NCI-H2081 (cell line): Measurements from ENCODE around the gene LILRA2.
"Not testable (repeated sequence)": the region's sequence is repeated elsewhere in the genome, so short reads cannot be mapped to it uniquely, and the experiment has no call there.

Experiments used
- DNase-seq, 2 experiments: peaks; one replicate each; lab custom pipeline; 2025; lab: John Stamatoyannopoulos, UW

LILRA2 gene

DNA sequence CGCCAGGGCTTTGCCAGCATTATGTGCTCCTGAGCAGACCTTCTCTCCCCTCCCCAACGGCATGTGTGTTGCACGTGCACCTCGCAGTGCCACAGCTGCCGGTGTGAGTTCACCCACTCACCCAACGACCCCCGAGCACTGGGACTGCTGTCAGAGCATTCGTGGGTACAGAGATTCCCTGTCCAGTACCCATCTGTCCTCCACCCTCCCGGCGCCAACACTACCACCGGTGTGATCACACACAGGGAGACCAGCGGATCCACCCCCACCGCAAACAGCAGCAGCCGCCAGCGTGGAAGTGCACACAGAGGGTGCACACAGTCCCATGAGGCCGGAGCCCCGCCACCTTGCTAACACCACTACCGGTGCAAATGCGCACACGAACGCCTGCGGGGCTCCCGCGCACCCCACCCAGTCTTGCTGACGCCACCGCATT is 35.8 kb downstream of the LILRA2 start:
- no peak for DNase-seq

DNA sequence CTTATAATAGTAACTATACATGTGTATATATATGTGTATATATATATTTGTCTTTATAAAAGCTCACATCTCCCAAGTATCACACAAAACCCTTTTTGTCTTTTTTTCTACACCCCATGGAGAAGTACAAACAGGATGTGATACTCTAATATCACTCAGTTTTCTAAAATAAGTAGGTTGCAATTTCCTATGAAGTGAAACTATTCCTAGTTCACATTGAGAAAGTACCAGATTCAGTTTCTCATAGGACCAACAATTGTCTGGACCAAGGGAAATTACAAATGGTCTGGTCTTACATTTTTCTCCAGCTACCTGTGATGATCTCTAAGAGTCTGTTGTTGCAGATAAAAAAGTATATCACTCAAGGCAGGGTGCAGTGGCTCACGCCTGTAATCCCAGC is 38.8 kb downstream of the LILRA2 start:
- DNase-seq = no peak

DNA sequence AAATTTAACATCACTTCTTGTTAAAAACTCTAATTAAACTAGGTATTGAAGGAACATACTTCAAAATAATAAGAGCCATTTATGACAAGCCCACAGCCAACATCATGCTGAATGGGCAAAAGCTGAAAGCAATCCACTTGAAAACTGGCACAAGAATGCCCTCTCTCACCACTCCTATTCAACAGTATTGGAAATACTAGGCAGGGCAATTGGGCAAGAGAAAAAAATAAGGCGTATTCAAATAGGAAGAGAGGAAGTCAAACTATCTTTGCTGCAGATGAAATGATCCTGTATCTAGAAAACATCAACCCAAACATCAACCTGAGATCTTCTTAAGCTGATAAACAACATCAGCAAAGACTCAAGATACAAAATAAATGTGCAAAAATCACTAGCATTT is 41.1 kb downstream of the LILRA2 start:
- DNase-seq = no peak

DNA sequence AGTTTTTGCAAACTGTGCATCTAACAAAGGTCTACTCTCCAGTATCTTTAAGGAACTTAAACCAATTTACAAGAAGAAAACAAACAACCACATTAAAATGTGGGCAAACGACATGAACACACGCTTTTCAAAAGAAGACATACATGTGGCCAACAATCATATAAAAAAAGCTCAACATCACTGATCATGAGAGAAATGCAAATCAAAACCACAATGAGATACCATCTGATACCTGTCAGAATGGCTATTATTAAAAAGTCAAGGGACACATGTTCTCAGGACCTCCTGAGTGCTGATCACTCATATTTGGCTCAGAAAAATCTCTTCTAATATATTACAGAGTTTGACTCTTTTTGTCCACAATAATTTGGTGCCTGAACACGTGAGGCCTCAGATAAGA is 42.5 kb downstream of the LILRA2 start:
- no peak for DNase-seq

DNA sequence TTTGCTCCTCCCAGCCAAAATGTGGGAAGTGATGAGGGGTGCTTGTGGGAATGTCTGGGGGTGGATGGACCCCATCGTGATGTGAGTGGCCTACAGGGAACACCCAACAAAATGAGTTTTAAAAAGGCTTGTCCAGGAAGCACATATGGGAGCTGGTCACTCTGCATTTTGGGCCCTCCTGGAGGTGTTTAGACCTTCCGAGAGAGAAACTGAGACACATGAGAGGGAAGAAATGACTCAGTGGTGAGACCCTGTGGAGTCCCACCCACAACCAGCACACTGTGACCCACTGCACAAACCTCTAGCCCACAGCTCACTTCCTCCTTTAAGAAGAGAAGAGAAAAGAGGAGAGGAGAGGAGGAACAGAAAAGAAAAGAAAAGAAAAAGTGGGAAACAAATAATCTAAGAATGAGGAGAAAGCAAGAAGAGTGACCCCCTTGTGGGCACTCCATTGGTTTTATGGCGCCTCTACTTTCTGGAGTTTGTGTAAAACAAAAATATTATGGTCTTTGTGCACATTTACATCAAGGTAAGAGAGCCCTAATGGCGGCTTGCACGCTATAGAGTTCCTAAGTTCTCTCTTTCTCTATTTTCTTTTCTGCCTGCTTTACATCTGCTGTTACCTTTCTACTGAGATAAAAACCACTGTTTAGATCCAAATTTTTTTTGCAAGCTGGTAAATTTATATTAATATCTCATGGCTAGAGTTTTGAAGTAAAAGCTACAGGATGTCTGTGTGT is 43.4 kb downstream of the LILRA2 start:
- no peak for DNase-seq

DNA sequence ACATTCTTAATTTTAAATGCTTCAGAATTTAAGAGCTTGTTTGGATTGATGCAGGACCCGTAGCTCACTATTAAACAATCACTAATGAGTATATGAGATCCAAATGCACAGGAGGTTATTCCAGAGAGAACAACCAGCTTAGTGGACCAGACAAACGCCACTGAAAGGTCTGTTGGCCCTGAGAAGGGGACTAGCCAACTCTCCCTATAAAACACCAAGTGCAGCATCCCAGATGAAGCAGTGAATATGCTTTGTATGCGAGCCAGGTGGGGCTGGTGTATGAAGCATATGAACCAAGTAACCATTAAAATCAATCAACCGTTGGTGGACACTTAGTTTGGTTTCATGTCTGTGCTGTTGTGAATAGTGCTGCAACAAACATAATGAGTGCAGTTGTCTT is 46.9 kb downstream of the LILRA2 start:
- DNase-seq = no peak

DNA sequence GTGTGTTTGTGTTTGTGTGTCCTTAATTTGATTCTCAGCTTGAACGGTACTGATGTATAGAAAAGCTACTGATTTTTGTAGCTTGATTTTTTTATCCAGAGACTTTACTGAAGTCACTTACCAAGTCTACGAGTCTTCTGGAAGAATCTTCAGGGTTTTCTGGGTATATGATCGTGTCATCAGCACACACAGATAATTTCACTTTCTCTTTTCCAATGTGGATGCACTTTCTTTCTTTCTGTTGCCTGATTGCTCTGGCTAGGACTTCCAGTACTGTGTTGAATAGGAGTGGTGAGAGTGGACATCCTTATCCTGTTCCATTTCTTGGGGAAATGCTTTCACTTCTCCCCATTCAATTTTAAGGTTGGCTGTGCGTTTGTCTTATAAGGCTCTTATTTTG is 48.8 kb downstream of the LILRA2 start:
- DNase-seq = no peak

DNA sequence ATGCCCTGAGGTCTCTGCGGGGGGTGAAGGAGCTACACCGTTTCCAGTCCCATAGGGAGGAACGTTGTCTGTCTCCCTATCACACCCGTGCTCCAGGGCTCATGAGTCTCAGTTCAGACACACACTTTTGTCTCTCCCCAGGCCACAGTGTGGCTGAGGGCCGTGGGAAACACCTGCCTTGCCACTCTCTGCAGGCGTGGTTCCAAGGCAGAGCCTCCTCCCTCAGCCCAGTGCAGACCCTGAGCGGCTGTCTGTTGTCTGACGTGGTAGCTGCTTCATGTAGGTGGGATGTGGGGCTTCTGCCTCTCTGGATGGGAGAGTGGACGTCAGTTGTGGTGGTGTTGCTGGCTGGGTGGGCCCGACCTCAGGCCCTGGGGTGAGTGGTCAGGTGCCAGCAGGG is 50.6 kb downstream of the LILRA2 start:
- not testable (repeated sequence) for DNase-seq

DNA sequence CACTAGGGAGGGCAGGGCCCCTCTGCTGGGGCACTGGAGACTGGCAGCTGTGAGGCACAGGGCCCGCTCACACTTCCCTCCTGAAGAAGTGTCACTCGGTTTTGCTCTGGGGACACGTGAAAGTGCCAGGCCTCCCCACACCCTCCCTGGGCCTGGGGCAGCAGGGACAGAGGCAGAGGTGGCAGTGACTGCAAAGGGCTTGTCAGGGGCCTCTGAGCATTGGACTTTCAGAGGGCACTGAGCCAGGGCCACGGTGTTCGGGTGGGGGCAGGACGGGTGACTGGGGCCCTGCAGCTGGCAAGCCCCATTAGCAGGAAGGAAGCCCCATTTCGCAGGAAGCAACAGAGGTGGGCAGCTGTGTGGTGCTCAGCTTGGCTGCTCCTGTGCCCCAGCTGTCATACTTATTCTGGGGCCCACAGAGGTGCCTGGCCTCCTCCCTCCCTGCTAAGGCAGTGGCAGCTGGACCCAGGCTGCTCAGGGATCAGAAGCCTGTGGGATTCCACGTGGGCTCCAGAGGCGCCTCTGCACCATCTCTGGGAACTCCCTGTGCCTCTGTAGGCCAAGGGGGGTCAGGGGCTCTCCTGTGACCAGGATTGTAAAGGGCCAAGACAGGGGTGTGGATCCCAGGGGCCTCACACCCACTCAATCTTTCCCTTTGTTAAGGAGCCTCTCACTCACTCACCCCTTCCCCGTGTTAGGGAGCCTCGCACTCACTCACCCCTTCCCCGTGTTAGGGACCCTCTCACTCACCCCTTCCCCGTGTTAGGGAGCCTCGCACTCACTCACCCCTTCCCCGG is 51.5 kb downstream of the LILRA2 start:
- not testable (repeated sequence) for DNase-seq

DNA sequence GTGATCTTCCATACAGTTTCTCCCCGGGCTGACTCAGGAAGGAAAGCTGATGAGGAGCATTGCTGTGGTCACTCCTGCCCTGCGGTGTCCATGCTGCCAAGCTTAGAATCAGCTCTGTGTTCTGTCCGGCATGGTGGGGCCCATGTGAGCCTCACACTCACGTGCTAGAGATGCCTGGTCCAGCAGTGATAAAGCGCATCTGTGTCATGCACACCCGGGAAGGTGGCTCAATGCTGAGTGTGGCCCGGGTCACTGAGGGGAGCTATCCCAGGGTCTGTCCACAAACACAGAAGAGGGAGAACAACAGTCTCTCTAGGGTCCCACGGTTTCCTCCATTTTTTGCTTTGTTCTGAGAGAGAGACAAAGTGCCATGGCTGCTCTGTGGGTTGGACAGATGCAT is 53.2 kb downstream of the LILRA2 start:
- no peak for DNase-seq

DNA sequence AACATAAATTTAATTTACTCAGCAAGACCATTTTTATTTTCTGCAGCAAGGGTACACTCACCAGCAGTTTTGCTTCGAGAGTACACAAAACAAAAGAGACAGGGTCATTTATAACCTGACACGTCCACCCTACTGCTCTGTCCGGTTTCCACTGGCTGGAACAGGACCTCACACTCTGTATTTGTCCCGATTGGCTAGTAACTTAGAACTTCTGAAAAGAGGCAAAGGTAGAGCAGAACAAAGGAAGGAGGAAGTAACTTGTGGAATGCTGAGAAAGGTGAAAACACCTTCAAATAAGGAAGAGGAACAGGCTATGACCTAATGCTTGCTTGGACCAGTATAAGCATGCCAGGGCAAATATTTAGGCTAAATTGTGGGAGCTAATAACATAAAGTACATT is 54.3 kb downstream of the LILRA2 start:
- not testable (repeated sequence) for DNase-seq

DNA sequence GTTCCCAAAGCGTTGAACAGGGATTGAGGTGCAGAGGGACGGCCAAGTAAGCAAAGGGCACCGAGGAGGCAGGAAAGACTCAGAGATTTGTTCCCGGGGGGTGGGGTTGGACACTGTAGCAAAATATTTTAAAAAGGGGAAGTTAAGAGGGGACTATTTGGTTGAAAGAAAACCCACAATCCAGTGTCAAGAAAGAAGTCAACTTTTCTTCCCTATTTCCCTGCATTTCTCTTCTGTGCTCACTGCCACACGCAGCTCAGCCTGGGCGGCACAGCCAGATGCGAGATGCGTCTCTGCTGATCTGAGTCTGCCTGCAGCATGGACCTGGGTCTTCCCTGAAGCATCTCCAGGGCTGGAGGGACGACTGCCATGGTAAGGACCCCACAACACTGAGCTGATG is 56.7 kb downstream of the LILRA2 start, which contains the start of gene LILRB1:
LILRB1 (plus strand) TSS at position 223 of the 400 bp plus-strand sequence. CDS start 590 bp downstream, outside the sequence.
- not testable (repeated sequence) for DNase-seq

DNA sequence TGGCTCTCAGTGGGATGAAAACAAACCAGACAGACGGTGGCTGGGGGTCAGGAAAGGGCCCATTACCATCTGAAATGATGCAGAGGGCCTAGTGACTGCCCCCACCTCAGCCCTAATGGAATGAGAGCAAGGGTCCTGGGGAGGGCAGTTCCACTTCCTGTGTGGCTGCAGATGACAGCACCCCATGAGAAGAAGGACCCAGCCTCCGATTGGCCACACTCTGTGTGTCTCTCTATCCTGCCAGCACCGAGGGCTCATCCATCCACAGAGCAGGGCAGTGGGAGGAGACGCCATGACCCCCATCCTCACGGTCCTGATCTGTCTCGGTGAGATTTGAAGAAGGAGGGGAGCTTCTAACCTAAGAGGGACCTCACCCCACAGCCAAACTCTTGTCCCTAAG is 57.2 kb downstream of the LILRA2 start:
- DNase-seq = no peak

DNA sequence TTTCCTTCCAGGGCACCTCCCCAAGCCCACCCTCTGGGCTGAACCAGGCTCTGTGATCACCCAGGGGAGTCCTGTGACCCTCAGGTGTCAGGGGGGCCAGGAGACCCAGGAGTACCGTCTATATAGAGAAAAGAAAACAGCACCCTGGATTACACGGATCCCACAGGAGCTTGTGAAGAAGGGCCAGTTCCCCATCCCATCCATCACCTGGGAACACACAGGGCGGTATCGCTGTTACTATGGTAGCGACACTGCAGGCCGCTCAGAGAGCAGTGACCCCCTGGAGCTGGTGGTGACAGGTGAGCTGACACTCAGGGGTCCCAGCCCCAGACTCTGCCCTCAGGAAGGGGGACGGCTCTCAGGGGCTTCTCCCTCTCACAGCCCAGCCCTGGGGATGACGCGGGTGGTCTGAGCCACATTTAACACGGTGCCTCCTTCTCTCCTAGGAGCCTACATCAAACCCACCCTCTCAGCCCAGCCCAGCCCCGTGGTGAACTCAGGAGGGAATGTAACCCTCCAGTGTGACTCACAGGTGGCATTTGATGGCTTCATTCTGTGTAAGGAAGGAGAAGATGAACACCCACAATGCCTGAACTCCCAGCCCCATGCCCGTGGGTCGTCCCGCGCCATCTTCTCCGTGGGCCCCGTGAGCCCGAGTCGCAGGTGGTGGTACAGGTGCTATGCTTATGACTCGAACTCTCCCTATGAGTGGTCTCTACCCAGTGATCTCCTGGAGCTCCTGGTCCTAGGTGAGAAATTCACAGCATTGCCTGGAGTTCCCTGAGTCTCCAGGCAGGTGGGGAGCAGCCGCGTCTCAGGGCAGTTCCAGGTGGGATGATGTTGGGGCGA is 58.1 kb downstream of the LILRA2 start:
- DNase-seq = not testable (repeated sequence)

DNA sequence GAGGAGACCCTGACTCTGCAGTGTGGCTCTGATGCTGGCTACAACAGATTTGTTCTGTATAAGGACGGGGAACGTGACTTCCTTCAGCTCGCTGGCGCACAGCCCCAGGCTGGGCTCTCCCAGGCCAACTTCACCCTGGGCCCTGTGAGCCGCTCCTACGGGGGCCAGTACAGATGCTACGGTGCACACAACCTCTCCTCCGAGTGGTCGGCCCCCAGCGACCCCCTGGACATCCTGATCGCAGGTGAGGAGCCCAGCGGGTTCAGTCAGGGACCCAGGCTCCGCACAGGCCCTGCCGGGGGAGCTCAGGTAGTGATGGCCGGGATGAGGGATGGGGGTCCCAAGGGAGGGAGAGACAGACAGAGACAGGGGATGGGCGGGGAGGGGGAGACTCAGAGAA is 58.9 kb downstream of the LILRA2 start:
- not testable (repeated sequence) for DNase-seq

DNA sequence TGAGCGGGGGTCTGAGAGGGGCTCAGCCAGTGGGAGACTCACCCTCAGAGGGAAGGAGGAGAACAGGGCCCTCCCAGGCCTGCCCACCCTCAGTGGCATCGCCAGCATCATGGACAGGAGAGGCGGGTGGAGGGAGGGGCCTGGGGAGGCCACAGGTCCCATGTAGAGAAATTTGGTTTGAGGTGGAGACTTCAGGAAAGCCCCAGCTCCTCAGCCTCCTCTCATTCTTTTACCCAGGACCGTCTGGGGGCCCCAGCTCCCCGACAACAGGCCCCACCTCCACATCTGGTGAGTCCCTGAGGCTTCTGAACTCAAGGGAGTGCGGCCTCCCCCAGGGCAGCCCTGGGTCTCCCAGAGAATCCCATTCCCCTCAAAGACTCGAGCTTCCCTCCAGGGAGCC is 59.8 kb downstream of the LILRA2 start:
- no peak for DNase-seq

DNA sequence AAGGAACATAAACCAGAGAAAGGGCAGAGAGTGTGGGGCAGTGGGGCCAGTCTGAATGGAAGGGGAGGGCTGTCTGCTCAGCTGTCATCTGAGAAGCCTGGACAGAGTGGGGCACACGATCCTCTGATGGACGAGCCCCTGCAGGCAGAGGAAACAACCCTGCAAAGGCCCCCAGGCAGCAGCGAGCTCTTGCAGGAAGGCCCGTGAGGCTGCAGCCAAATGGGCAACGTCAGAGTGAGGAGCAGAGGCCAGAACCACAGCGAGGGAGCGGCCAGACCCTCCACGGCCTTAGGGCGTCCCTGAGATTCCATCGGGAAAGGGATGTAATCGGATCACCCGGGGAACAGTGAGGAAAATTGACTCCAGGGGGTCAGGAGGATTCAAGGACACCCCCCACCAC is 62.5 kb downstream of the LILRA2 start:
- DNase-seq = not testable (repeated sequence)

DNA sequence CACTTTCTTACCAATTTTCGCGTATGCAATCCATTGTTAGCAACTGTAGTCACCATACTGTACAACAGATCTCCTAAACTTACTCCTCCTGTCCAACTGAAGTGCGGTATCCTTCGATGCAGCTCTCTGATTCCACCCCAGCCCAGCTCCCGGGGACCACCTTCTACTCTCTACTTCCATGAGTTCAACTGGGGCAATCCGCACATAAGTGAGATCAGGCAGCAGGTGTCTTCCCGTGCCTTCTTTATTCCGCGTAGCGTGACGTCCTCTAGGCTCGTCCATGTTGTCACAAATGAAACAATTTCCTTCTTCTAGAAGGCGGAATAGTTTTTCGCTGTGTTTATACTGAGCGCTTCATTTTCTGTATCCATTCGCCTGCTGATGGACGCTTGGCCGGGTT is 65.1 kb downstream of the LILRA2 start:
- no peak for DNase-seq
